Neutrophil (primary cell): ENCODE measurements around the gene CREB3L2.

Experiments
- H3K27ac ChIP-seq: fragments of 200-600 bp; sonication (generic); 2 replicates; pipeline ENCODE4 v1.5.1; 2016; ENCODE audit warnings: mild to moderate bottlenecking, moderate library complexity
- H3K27me3 ChIP-seq: fragments of 200-600 bp; sonication (generic); 2 replicates; pipeline ENCODE4 v1.6.0; 2016; ENCODE audit warnings: mild to moderate bottlenecking
- H3K36me3 ChIP-seq: fragments of 200-600 bp; sonication (generic); 2 replicates; pipeline ENCODE4 v1.5.1; 2017
- H3K4me1 ChIP-seq, 2 experiments: fragments of 200-600 bp in 1 of 2; sonication (generic) in 1 of 2; 1 replicate in 1 of 2; 2 replicates in 1 of 2; pipeline versions ENCODE4 v1.5.1 to v1.6.1; 2013 to 2016; ENCODE audit warnings: low read depth in 1 of 2, low read length in 1 of 2, mild to moderate bottlenecking in 1 of 2, moderate library complexity in 1 of 2; ENCODE audit not compliant: control insufficient read depth in 1 of 2, insufficient read depth in 1 of 2
- H3K4me3 ChIP-seq, 2 experiments: fragments of 200-600 bp in 1 of 2; sonication (generic) in 1 of 2; 1 replicate in 1 of 2; 2 replicates in 1 of 2; pipeline ENCODE4 v1.5.1; 2013 to 2016; ENCODE audit warnings: low read depth in 1 of 2, low read length in 1 of 2, mild to moderate bottlenecking in 1 of 2, moderate library complexity in 1 of 2
- H3K9me3 ChIP-seq: fragments of 200-600 bp; sonication (generic); 2 replicates; pipeline ENCODE4 v1.5.1; 2016
- TF ChIP-seq, protein P1 (sequence below): fragments of 200-600 bp; sonication (generic); IDR thresholded peaks from 2 replicates; pipeline ENCODE4 v1.5.1; 2016; ENCODE audit warnings: antibody characterized with exemption

The CREB3L2 gene

DNA sequence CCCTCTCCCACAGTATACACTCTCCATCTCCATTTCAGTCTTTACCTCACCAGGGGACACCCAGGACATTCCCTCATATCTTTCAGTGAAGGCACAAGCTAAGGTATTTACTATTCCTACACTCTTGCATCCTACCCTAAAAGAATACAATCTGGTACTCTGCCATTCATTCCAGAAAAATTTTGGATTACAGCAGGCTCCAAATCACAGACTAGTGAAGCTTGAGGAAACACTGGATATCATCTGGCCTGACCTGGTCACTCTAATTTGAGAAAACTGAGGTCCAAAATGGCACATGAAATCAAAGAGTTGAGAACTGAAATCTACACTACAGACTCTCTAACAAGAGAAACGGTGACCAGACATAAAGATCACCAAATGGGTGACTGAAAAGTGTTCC lies 61.7 kb downstream of the CREB3L2 start:
- no peaks in the 10 kb centered on the region for H3K36me3 ChIP-seq
- peaks cover 15 to 19% of the 10 kb centered on the region in 2 experiments for H3K4me1 ChIP-seq
- H3K27ac ChIP-seq: no peak overlapping the region
- H3K9me3 ChIP-seq: no peaks in the 10 kb centered on the region
- H3K4me3 ChIP-seq: no peak overlapping the region
- H3K27me3 ChIP-seq: no peaks in the 10 kb centered on the region
- TF ChIP-seq, protein P1, sequence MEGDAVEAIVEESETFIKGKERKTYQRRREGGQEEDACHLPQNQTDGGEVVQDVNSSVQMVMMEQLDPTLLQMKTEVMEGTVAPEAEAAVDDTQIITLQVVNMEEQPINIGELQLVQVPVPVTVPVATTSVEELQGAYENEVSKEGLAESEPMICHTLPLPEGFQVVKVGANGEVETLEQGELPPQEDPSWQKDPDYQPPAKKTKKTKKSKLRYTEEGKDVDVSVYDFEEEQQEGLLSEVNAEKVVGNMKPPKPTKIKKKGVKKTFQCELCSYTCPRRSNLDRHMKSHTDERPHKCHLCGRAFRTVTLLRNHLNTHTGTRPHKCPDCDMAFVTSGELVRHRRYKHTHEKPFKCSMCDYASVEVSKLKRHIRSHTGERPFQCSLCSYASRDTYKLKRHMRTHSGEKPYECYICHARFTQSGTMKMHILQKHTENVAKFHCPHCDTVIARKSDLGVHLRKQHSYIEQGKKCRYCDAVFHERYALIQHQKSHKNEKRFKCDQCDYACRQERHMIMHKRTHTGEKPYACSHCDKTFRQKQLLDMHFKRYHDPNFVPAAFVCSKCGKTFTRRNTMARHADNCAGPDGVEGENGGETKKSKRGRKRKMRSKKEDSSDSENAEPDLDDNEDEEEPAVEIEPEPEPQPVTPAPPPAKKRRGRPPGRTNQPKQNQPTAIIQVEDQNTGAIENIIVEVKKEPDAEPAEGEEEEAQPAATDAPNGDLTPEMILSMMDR: no peak

DNA sequence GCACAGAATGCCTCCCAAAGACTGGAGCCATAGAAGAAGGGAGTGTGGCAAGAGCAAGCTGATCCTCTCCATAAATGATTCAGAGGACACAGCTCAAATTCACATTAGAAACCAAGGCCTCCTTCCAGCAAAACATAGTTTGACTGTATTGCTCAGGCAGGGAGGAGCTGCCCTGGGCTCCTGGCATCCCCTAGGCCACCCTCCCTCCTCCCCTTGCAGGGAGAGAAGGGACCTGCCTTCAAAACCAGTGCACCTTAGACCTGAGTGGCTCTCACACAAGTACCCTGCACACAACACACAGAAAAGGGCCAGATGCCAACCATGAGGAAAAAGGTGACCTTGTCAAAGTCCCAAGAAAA lies 64.7 kb downstream of the CREB3L2 start:
- Histone ChIP-seq H3K27me3 (no peaks in the 10 kb centered on the region), H3K27ac (peak overlapping the region; percentile 69), H3K9me3 (no peaks in the 10 kb centered on the region), H3K4me3 (no peak overlapping the region), H3K4me1 (peaks cover 45 to 50% of the 10 kb centered on the region in 2 experiments), H3K36me3 (no peaks in the 10 kb centered on the region)
- TF ChIP-seq, protein P1: no peak

DNA sequence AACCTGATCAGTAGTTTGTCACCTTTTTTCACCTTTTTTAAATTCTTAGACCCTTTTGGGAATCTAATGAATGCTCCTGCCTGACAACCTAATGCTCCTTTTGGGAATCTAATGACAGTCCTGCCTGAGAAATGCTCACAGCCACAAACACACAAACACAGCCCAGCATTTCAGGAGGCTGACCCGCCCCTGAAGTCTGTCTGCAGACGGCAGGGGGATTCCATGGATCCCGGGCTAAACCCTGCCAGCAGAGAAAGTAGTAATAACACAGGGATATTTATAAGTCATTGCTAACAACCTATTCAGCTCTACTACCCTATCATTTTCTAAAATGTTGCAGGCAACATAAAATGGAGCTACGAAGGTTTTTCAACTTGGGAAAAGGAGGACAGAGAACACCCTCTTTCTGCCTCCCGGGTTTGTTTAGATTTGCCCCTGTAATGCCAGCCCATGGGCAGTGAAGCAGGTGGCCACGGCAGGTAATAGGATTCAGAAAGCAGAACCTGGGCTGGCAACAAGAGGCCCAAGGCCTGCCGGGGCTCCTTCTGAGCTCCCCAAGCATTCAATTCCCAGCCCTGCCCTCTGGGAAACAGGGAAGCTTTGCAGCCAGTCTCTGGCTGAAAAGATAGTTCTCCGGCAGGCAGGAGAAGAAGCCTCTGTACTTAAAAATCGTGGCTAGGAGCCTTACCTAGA lies 65.2 kb downstream of the CREB3L2 start:
- peak overlapping the region; percentile 69 for H3K27ac ChIP-seq
- TF ChIP-seq, protein P1: no peak

DNA sequence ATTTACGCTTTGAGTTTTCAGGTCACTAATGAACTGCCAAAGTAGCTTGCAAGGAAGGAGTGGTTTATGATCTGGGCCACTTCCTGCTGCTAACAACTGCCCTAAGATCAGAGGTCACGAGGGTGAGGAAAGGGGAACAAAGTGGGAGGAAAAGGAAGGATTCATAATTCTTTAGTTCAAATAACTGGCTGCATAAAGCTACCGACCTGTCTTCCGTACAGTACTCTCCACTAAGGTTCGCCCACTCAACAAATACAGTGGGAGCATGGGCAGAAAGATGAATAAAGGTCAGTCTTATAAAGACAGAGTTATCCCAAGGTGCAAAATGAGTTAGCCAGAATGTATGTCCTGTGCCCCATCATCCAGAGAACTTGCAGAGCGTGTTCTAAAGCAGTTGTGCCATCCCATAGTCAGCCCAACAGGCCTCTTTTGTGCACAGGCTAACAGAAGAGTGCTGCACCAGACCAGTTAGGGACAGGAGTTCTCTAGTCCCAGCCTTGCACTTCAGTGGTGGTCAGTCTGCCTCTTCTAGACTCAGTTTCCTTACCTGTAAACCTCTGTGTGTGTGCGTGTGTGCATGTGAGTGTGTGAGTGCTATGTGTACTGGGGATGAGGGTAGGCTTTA lies 65.9 kb downstream of the CREB3L2 start:
- Histone ChIP-seq H3K27ac (peak overlapping the region; percentile 69), H3K36me3 (no peaks in the 10 kb centered on the region), H3K9me3 (no peaks in the 10 kb centered on the region), H3K4me3 (peak overlapping the region; percentile 49 to 56), H3K27me3 (no peaks in the 10 kb centered on the region), H3K4me1 (peaks cover 45 to 50% of the 10 kb centered on the region in 2 experiments)
- TF ChIP-seq, protein P1: no peak

More for the DNA sequence above, 65.2 kb downstream of the CREB3L2 start:
- no peak overlapping the region for H3K4me3 ChIP-seq
- no peaks in the 10 kb centered on the region for H3K36me3 ChIP-seq
- no peaks in the 10 kb centered on the region for H3K9me3 ChIP-seq
- H3K4me1 ChIP-seq: peaks cover 45 to 50% of the 10 kb centered on the region in 2 experiments
- H3K27me3 ChIP-seq: no peaks in the 10 kb centered on the region

DNA sequence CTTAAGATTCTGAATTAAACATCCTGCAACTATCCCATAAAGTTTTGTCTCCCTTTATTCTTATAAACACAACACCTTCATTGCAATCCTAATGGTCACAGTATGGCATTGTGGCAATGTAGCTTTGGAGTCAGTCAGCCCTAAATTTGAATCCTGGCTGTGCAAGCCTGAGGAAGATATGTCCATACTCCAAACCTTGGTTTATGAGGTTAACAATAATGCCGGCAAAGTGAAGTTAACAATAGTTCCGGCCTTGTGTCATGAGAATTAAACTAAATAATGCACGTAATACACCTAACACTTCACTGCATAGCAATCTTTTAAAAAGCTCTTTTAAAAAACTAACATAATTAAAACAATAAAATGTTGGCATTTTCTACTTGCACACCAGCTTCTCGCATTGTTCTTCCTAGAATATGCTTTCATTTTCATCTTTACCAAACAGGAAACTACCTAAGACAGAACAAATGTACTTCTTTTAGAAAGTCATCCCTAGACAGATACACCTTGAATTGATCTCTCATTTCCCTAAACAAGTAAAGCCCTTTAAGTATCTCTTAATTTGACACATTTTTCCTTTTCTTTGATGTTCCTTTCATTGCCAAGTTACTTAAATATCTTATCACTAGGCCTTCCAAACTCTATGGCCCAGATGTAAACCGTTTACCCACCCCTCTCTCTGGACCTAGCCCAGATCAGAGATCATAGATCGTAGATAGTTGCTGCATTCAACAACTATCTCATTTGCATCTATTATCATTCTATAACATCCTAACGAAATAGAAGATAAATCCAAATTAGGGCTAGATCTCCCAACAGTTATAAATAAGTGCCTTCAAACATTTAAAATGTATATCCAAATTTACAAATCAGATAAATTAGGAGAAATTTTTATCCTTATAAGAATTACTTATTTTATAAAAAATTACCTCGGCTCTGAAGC lies 66.7 kb downstream of the CREB3L2 start:
- Histone ChIP-seq H3K4me3 (peak overlapping the region; percentile 49 to 56), H3K4me1 (peaks cover 45 to 50% of the 10 kb centered on the region in 2 experiments)

More for the DNA sequence above, 66.7 kb downstream of the CREB3L2 start:
- Histone ChIP-seq H3K36me3 (no peaks in the 10 kb centered on the region), H3K27me3 (no peaks in the 10 kb centered on the region), H3K9me3 (no peaks in the 10 kb centered on the region), H3K27ac (peak overlapping the region; percentile 69)
- TF ChIP-seq, protein P1: no peak
